Ascending aorta (tissue), 2 donors: ENCODE measurements around the gene DCTPP1. TPM values are rescaled to one million over a fixed set of nuclear protein-coding genes. Genes with fewer than 3 reads are reported as not detected.
"Not testable (repeated sequence)": the region's sequence is repeated elsewhere in the genome, so short reads cannot be mapped to it uniquely, and the experiment has no call there.

Experiments
- DNase-seq, 2 donors: peaks; one replicate each; pipeline ENCODE4 v3.0.0-alpha.2; 2019; ENCODE audit warnings: low spot score in 2 of 2
- H3K27ac ChIP-seq, 2 donors: fragments of 200-600 bp; sonication (generic); one replicate each; pipeline ENCODE4 v1.5.1; 2016 to 2017; ENCODE audit warnings: mild to moderate bottlenecking in 1 of 2
- H3K27me3 ChIP-seq: fragments of 200-600 bp; sonication (generic); one replicate; pipeline ENCODE4 v1.5.1; 2017
- H3K36me3 ChIP-seq, 2 donors: fragments of 200-600 bp; sonication (generic); one replicate each; pipeline ENCODE4 v1.5.1; 2016
- H3K4me1 ChIP-seq, 2 donors: fragments of 200-600 bp; sonication (generic); one replicate each; pipeline ENCODE4 v1.5.1; 2016 to 2017; ENCODE audit warnings: mild to moderate bottlenecking in 1 of 2
- H3K4me3 ChIP-seq, 2 donors: fragments of 200-600 bp; sonication (generic); one replicate each; pipeline ENCODE4 v1.5.1; 2016 to 2017; ENCODE audit warnings: mild to moderate bottlenecking in 1 of 2
- H3K9me3 ChIP-seq, 2 donors: fragments of 200-600 bp; sonication (generic); one replicate each; pipeline ENCODE4 v1.5.1; 2016
- intact Hi-C: fragments of 100-400 bp; cut with DNase I; formaldehyde crosslinking; loops from one replicate; pipeline ENCODE4 v1.15.1; 2023
- total RNA-seq: library from RNA; depleted of rRNA; stranded (reverse); fragments of >200 nt; gene quantifications from one replicate; pipeline ENCODE4 v1.1.0, GENCODE V29; 2016
- TF ChIP-seq, protein P1 (sequence below), 3 experiments: fragments of 200-600 bp in 2 of 3; fragments of 450-650 bp in 1 of 3; sonication (generic) in 2 of 3; IDR thresholded peaks; one replicate each; pipeline ENCODE4 v1.5.1; 2016 to 2019; ENCODE audit warnings: antibody characterized with exemption in 3 of 3, mild to moderate bottlenecking in 1 of 3, moderate library complexity in 1 of 3

DCTPP1 gene
- total RNA-seq, 1 donor from 2014 or later = 7.2 TPM

DNA sequence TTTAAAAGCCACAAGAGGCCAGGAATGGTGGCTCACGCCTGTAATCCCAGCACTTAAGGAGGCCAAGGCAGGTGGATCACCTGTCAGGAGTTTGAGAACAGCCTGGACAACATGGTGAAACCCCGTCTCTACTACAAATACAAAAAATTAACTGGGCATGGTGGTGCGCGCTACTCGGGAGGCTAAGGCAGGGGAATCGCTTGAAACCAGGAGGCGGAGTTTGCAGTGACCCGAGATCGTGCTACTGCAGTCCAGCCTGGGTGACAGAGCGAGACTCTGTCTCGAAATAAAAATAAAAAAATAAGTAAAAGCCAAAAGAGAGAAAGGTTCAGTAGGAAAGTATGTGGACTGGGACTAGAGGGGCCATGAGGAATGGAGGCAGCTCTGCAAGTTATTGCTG, 29.6 kb upstream of the DCTPP1 start:
- Histone ChIP-seq H3K4me1 (no peaks in the 10 kb centered on the region), H3K36me3 (no peaks in the 10 kb centered on the region), H3K4me3 (no peak overlapping the region), H3K27me3 (no peaks in the 10 kb centered on the region), H3K27ac (no peak overlapping the region), H3K9me3 (no peaks in the 10 kb centered on the region)
- DNase-seq = no peak
- TF ChIP-seq, protein P1, sequence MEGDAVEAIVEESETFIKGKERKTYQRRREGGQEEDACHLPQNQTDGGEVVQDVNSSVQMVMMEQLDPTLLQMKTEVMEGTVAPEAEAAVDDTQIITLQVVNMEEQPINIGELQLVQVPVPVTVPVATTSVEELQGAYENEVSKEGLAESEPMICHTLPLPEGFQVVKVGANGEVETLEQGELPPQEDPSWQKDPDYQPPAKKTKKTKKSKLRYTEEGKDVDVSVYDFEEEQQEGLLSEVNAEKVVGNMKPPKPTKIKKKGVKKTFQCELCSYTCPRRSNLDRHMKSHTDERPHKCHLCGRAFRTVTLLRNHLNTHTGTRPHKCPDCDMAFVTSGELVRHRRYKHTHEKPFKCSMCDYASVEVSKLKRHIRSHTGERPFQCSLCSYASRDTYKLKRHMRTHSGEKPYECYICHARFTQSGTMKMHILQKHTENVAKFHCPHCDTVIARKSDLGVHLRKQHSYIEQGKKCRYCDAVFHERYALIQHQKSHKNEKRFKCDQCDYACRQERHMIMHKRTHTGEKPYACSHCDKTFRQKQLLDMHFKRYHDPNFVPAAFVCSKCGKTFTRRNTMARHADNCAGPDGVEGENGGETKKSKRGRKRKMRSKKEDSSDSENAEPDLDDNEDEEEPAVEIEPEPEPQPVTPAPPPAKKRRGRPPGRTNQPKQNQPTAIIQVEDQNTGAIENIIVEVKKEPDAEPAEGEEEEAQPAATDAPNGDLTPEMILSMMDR (IDR thresholded peaks at IDR 0.05) = no peak
- intact Hi-C loops = no loop called here

GRCh38 chr16:30458561-30459394, 28.9 kb upstream of the DCTPP1 start:
- H3K4me1 ChIP-seq = no peaks in the 10 kb centered on the region
- DNase-seq = no peak
- TF ChIP-seq, protein P1 (IDR thresholded peaks at IDR 0.05) = no peak
- H3K27me3 ChIP-seq = no peaks in the 10 kb centered on the region
- no peaks in the 10 kb centered on the region for H3K36me3 ChIP-seq
- H3K27ac ChIP-seq = no peak overlapping the region
- intact Hi-C loops = no loop called here
- no peak overlapping the region for H3K4me3 ChIP-seq
- no peaks in the 10 kb centered on the region for H3K9me3 ChIP-seq

- intact Hi-C loops = no loop called here
- no peak overlapping the region for H3K27ac ChIP-seq
- no peaks in the 10 kb centered on the region for H3K4me1 ChIP-seq
- H3K4me3 ChIP-seq = no peak overlapping the region
- H3K36me3 ChIP-seq = no peaks in the 10 kb centered on the region
- H3K9me3 ChIP-seq = no peaks in the 10 kb centered on the region
- no peak for DNase-seq
- H3K27me3 ChIP-seq = no peaks in the 10 kb centered on the region
- TF ChIP-seq, protein P1 (IDR thresholded peaks at IDR 0.05) = no peak
Observed at GRCh38 chr16:30457743-30458560, 28.1 kb upstream of the DCTPP1 start.

DNA sequence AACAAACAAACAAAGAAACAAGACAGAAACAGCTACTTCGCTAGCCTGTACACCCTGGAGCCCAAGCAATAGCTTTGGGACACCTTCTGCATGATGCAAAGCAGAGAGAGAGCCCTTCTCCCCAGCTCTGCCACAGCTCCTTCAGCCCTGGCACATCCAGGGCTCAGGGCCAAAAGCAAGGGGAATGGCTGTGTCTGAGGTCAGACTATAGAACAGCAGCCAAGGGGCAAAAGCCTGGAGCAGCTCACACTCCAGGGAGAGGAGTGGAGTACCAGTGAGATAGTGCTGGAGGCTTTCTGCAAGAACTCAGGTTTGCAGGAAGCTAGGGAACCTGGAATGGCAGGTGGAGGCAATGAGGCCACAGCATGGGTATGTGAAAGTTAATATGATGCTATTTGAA, 27.4 kb upstream of the DCTPP1 start:
- no peaks in the 10 kb centered on the region for H3K36me3 ChIP-seq
- H3K4me3 ChIP-seq = no peak overlapping the region
- no peaks in the 10 kb centered on the region for H3K4me1 ChIP-seq
- intact Hi-C loops = no loop called here
- TF ChIP-seq, protein P1 (IDR thresholded peaks at IDR 0.05) = no peak
- H3K27me3 ChIP-seq = no peaks in the 10 kb centered on the region
- no peak overlapping the region for H3K27ac ChIP-seq
- no peak for DNase-seq
- H3K9me3 ChIP-seq = no peaks in the 10 kb centered on the region

- Histone ChIP-seq H3K9me3 (no peaks in the 10 kb centered on the region), H3K27me3 (no peaks in the 10 kb centered on the region), H3K27ac (no peak overlapping the region), H3K4me1 (no peaks in the 10 kb centered on the region), H3K4me3 (no peak overlapping the region), H3K36me3 (no peaks in the 10 kb centered on the region)
- intact Hi-C loops = no loop called here
- DNase-seq = no peak
- TF ChIP-seq, protein P1 (IDR thresholded peaks at IDR 0.05) = no peak
Observed at GRCh38 chr16:30456302-30456701, 26.5 kb upstream of the DCTPP1 start.

DNA sequence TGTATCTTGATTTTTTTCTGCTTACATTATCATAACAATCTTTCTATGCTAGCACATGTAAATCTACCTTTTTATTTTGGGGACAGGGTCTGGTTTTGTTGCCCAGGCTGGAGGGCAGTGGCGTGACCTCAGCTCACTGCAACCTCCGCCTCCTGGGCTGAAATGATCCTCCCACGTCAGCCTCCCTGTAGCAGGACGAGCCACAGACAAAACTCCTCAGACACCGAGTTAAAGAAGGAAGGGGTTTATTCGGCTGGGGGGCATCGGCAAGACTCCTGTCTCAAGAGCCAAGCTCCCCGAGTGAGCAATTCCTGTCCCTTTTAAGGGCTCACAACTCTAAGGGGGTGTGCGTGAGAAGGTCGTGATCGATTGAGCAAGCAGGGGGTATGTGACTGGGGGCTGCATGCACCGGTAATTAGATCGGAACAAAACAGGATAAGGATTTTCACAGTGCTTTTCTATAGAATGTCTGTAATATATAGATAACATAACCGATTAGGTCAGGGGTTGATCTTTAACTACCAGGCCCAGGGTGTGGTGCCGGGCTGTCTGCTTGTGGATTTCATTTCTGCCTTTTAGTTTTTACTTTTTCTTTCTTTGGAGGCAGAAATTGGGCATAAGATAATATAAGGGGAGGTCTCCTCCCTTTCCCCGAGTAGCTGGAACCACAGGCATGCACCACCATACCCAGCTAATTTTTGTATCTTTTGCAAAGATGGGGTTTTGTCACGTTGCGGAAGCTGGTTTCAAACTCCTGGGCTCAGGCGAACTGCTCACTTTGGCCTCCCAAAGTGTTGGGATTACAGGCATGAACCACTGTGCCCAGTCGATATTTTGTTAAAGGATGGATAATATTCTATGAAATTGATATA, 23.1 kb upstream of the DCTPP1 start:
- intact Hi-C loops, H3K4me1 ChIP-seq, H3K27me3 ChIP-seq, H3K36me3 ChIP-seq, H3K27ac ChIP-seq, H3K9me3 ChIP-seq, DNase-seq, H3K4me3 ChIP-seq: not testable (repeated sequence)
